ENCODE results near the gene TSHZ2.
A peak's percentile ranks its signal among the peaks of the same experiment; 100 is the strongest.

Gene TSHZ2

GRCh38 chr20:53202777-53203176 is 230.6 kb downstream of the TSHZ2 start:
- intact Hi-C loops (cut with DNase I): no loop called here
- DNase-seq: no peak

GRCh38 chr20:53205046-53205445 is 232.9 kb downstream of the TSHZ2 start:
- intact Hi-C loops (cut with DNase I): no loop called here
- DNase-seq: no peak

- DNase-seq: peak in 8 of 42 donors; percentile 2 to 43 (median 14)
- intact Hi-C loops (cut with DNase I): no loop called here
Observed at GRCh38 chr20:53208110-53208832, 236.1 kb downstream of the TSHZ2 start.

GRCh38 chr20:53210041-53210440 is 237.9 kb downstream of the TSHZ2 start:
- DNase-seq: no peak
- intact Hi-C loops (cut with DNase I): loop anchor here (10.0 kb wide), 1 partner anchor 895 kb away; no protein-coding TSS in a partner anchor

- DNase-seq: no peak
- intact Hi-C loops (cut with DNase I): loop anchor here (10.0 kb wide), 1 partner anchor 896 kb away; no protein-coding TSS in a partner anchor
Observed at GRCh38 chr20:53210931-53211330, 238.8 kb downstream of the TSHZ2 start.

- no peak for DNase-seq
- intact Hi-C loops (cut with DNase I): loop anchor here (10.0 kb wide), 1 partner anchor 897 kb away; no protein-coding TSS in a partner anchor
Observed at GRCh38 chr20:53212018-53212417, 239.9 kb downstream of the TSHZ2 start.

- intact Hi-C loops (cut with DNase I): loop anchor here (10.0 kb wide), 1 partner anchor 900 kb away; no protein-coding TSS in a partner anchor
- no peak for DNase-seq
Observed at GRCh38 chr20:53214392-53214791, 242.2 kb downstream of the TSHZ2 start.

- intact Hi-C loops (cut with DNase I): loop anchor here (10.0 kb wide), 1 partner anchor 900 kb away; no protein-coding TSS in a partner anchor
- DNase-seq: no peak
Observed at GRCh38 chr20:53215166-53215565, 243.0 kb downstream of the TSHZ2 start.

GRCh38 chr20:53216478-53216855 is 244.3 kb downstream of the TSHZ2 start:
- intact Hi-C loops (cut with DNase I): loop anchor here (10.0 kb wide), 1 partner anchor 902 kb away; no protein-coding TSS in a partner anchor
- no peak for DNase-seq

- intact Hi-C loops (cut with DNase I): loop anchor here (10.0 kb wide), 1 partner anchor 902 kb away; no protein-coding TSS in a partner anchor
- peak; percentile 45 to 89 (median 74) for DNase-seq
Observed at GRCh38 chr20:53216856-53217576, 244.9 kb downstream of the TSHZ2 start.

GRCh38 chr20:53220482-53221307 is 248.5 kb downstream of the TSHZ2 start:
- DNase-seq: no peak
- intact Hi-C loops (cut with DNase I): no loop called here

- no peak for DNase-seq
- intact Hi-C loops (cut with DNase I): no loop called here
Observed at GRCh38 chr20:53221731-53222130, 249.6 kb downstream of the TSHZ2 start.

- DNase-seq: no peak
- intact Hi-C loops (cut with DNase I): no loop called here
Observed at GRCh38 chr20:53222416-53222815, 250.3 kb downstream of the TSHZ2 start.

- intact Hi-C loops (cut with DNase I): no loop called here
- no peak for DNase-seq
Observed at GRCh38 chr20:53222932-53223331, 250.8 kb downstream of the TSHZ2 start.

- no peak for DNase-seq
- intact Hi-C loops (cut with DNase I): no loop called here
Observed at GRCh38 chr20:53223626-53224172, 251.5 kb downstream of the TSHZ2 start.

GRCh38 chr20:53224851-53225250 is 252.7 kb downstream of the TSHZ2 start:
- DNase-seq: no peak
- intact Hi-C loops (cut with DNase I): no loop called here

- no peak for DNase-seq
- intact Hi-C loops (cut with DNase I): no loop called here
Observed at GRCh38 chr20:53226826-53227225, 254.7 kb downstream of the TSHZ2 start.

GRCh38 chr20:53227523-53227922 is 255.4 kb downstream of the TSHZ2 start:
- intact Hi-C loops (cut with DNase I): no loop called here
- DNase-seq: no peak

- DNase-seq: no peak
- intact Hi-C loops (cut with DNase I): no loop called here
Observed at GRCh38 chr20:53231061-53231460, 258.9 kb downstream of the TSHZ2 start.

Measured in head of caudate nucleus (tissue), 42 donors.